ENCODE measurements around the gene ADGRD2. TPM values are rescaled to one million over a fixed set of nuclear protein-coding genes. Genes with fewer than 3 reads are reported as not detected.

ADGRD2 gene
- polyA plus RNA-seq, 4 donors, result 0.07 to 0.35 (median 0.10) TPM; not detected in 1

Other genes starting within 250 kb of the ADGRD2 start
- 10 to 100 TPM; 26.9 to 34.9 (median 29.6) TPM for gene NEK6, start 192.5 kb upstream of the ADGRD2 start, polyA plus RNA-seq (ENCODE audit: insufficient read length in 4 of 4)
- 100 to 1,000 TPM; 191 to 243 (median 218) TPM for gene PSMB7, start 35.0 kb upstream of the ADGRD2 start, polyA plus RNA-seq (ENCODE audit: insufficient read length in 4 of 4)
- under 1 TPM in 2 of 4 donors, not detected in 2; 0.05 to 0.14 TPM for gene NR5A1, start 56.9 kb downstream of the ADGRD2 start, polyA plus RNA-seq (ENCODE audit: insufficient read length in 4 of 4)

All from left renal cortex interstitium (tissue), 4 donors.